Stimulated activated CD8-positive, alpha-beta memory T cell treated with anti-CD3 and anti-CD28 coated beads, Interleukin-4, amount 100 ng/mL, for 1 hour (primary cell): Measurements from ENCODE around the gene PSME1.

ENCODE experiments used
- DNase-seq, 2 donors: peaks; one replicate each; pipeline ENCODE4 v3.0.0-alpha.2; 2020; ENCODE audit warnings: low read depth in 2 of 2, low spot score in 1 of 2

The PSME1 gene

DNA sequence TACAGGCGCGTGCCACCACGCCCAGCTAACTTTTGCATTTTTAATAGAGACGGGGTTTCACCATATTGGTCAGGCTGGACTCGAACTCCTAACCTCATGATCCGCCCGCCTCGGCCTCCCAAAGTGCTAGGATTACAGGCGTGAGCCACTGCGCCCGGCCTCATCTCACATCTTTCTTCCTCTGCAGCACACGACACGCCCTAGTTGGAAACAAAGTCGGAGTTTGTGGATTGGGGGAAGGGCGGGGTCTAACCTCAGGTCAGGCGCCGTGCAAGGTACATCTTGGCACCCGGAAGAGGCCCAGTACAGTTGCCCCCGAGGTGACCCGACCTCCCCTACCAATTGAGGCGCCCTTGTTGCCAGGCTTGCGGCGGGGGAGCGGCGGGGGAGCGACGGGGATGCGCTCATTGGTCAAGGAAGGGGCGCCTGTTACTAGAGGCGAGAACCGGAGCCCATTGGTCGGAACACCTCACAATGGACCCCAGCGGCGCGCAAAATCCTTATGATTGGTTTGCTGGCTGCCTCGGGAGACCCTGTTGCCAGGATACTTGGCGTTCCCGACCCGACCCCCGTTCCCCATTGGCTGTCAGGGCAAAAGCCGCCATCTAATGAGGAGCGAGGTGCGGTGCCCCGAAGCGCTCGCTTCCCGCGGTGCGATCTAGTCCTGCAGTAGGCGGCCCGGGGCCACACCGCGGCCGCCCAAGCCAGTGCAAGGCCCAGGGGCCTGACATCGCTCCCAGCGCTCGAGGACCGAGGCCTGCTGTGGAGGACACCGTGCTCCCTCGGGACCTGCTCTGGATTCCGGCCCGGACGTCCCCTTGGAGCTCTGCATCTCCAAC is 35.6 kb downstream of the PSME1 start, which contains the start of gene REC8:
Gene REC8 (plus strand): TSS at position 659 of the 839 bp plus-strand sequence. CDS start 473 bp downstream, outside the sequence.
- peak; percentile 42 to 59 for DNase-seq

DNA sequence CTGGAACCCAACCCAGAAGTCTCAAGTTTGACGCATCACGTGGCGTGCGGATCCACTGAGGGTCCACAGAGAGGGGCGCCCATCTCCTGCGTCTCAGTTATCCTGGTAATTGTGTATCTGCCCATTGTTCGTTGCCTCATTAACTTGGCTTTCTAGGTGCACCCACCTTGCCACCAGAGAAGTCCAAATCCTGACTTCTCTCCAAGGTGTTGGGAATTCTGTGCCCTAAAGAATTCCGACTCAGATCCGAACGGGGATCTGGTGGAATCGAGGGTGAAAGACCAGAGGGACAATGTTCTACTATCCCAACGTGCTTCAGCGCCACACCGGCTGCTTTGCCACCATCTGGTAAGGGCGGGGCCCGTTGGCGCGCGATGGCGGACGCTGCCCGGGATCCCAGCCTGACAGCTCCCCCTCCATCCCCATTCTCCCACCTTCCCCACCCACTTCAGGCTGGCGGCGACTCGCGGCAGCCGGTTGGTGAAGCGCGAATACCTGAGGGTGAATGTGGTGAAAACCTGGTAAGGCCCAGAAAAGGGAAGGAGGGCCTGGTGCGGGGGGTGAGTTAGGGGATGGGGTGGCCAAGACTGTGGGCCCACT is 36.4 kb downstream of the PSME1 start:
- DNase-seq: no peak

DNA sequence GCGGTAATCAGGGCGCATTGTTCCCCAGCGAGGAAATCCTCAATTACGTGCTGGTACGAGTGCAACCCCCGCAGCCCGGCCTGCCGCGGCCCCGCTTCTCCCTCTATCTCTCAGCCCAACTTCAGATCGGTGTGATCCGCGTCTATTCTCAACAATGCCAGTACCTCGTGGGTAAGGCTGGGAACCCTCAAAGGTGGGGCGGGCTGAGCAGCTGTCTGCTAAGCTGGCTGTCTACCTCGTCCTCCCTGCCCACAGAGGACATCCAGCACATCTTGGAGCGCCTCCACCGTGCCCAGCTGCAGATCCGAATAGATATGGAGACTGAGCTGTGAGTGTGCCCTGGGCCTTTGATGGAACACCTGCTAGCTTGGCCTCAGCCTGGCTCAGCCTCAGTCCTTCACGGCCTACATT is 36.9 kb downstream of the PSME1 start:
- DNase-seq: no peak

DNA sequence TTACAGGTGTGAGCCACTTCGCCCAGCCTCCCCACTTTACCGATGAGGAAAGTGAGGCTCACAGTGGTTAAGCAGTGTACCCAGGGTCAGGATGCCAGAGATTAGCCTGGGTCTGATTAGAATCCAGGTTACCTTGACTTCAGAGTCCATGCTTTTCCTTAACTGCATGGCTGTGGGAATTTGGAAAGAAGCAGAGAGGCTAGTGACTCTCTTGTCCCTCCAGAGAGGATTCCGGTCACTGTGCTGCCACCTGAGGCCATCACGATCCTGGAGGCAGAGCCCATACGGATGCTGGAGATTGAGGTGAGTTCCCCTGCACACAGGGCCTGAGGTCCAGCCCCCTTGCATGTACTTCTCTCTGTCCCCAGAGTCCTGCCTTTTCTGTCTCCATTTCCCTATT is 40.6 kb downstream of the PSME1 start:
- no peak for DNase-seq

DNA sequence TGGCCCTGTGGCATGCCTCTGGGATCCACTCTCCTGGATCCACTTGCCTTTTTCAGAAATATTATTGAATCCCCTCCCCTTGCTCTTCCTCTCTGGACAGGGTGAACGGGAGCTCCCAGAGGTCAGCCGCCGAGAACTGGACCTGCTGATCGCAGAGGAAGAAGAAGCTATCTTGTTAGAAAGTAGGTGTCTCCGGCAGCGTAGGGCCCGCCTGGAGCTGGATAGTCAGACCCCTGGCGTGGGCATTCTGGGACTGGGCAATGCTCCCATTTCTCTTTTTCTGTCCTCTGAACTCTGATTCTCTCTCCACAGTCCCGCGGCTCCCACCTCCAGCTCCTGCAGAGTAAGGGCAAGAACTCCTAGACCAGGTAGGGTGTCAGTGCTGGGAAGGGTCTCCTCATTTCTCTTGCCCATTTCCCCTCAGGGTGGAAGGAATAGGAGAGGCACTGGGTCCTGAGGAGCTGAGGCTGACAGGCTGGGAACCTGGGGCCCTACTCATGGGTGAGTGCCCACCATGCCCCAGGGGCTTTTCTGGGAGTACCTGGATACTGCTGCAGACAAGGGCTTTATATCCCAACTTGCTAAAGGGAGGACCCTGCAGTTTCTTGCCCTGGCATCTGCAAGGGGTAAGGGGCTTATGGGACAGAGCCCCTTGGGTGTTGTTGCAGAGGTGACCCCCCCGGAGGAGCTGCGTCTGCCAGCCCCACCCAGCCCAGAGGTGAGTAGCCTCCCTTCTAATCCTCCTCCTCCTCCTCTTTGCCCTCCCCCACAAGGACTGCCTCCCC is 41.2 kb downstream of the PSME1 start:
- DNase-seq: no peak

DNA sequence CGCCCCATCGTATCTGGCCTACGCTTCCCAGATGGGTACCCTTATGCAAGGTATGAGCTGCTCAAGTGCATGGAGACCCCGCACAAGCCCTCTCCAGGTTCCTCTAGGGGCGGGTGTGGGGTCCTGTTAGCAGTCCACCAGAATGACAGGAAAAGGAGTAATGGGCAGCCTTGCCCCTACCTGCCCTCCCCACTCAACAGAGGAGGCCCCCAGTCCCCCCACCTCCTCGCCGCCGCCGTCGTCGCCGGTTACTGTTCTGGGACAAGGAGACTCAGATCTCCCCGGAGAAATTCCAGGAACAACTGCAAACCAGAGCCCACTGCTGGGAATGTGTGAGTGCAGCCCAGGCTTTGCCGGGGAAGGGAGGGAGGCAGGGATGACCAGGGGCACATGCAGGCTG is 41.9 kb downstream of the PSME1 start:
- no peak for DNase-seq

DNA sequence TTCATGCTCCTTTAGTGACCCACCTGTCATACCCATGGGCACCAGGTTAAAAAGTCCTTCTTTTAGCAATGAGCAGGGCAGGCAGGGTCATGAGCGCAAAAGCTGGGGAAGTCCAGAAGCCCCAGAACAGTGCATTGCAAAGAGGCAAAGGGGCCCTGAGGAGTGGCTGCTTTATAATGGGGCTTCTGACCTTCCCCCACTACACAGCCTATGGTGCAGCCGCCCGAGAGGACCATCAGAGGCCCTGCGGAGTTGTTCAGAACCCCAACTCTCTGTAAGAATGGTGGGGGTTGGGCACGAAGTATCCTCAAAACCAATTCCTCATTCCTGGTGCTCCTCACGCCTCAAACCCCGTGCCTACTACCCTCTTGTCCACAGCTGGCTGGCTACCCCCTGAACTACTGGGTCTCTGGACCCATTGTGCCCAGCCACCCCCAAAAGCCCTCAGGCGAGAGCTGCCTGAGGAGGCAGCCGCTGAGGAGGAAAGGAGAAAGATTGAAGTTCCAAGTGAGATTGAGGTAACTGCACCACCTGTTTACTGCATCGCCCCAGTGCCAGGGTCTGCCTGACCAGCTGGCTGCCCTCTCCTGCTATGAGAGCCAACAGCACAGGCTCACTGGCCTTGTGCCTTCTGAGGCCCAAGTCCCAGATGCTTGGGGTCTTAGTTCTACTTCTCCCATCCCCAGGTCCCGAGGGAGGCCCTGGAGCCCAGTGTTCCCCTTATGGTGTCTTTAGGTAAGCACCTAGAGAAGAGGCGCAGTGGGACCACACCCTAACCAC is 42.6 kb downstream of the PSME1 start:
- no peak for DNase-seq

DNA sequence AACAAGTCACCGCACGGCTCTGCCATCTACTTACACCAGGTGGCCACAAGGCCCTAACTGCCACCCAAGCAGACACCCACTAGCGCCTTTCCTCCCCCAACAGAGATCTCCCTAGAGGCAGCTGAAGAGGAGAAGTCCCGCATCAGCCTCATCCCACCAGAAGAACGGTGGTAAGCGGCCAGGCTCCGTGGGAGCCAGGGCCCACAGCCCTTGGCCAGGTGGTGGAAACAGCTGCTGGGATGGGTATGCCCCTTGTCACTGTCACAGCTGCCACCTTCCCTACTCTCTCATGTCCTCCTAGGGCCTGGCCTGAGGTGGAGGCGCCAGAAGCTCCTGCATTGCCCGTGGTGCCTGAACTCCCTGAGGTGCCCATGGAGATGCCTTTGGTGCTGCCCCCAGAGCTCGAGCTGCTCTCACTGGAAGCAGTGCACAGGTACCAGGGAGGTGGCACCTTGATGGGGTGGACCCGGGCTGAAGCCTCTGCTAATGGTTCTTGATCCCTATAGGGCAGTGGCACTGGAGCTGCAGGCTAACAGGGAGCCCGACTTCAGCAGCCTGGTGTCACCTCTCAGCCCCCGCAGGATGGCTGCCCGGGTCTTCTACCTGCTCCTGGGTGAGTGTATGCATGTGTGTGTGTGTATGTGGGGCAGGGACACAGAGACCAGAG is 43.4 kb downstream of the PSME1 start:
- no peak for DNase-seq

DNA sequence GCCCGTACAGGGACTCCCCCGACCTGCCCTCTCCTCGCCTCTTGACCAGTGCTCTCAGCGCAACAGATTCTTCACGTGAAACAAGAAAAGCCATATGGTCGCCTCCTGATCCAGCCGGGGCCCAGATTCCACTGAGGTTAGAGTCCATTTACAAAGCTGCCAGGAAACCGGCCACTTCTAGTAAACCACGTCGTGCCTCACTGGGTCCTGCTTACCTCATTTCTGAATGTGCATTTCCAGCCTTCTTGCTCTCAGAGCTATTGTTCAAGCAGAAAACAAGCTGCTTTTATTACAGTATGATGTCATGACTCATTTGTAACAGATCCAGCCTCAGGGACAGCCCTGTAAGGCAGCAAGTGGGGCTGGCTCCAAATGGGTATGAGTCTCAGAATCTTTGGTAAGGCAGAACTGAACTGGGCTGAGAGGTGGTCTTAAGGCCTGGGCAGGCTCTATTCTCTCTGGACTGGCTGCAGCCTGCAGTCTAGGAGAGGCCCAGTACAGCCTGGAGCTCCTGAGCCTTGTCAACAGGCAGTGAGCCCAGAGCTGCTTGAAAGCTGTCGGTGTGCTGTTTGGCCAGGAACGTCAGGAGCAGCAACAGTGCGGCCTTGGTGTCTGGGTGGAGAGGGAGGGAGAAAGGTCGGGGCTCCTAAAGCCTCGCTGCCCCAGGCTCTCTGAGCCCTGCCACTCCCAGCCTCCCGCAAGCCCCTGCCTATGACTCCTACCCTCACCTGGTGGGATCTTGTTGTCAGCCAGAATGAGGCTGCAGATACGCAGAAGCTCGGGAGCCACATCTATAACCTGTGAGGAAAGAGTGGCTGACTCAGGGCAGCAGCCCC is 44.2 kb downstream of the PSME1 start:
- no peak for DNase-seq

DNA sequence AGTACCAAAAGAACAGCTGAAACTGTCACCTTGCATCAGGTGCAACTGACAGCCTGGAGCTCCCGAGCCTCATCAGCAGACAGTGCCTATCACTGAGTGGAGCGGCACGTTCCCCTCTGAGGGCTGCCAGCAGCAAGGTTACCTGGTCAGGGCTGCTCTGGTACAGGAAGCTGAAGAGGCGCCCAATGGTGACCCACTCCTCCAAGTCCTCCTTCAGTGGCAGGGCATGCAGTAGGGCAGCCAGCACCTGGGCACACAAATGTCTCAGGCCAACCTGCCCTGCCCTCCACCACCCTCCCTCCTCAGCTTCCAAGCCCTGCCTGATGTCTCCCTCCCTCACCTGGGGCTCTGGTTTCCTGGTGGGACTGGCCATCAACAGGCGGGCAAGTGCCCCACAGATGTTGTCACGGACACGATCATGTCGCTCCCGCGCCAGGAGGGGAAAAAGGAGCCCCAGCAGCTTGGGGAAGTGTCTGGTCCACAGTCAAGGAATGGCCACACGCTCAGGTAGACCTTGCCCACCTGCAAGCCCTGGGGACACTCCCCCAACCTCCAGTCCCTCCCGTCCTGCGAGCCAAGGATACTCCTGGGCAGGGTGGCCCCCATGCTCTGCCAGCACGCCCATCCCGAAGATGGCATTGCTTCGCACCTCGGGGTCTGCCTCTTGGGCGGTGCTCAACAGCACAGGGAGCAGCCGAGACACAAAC is 45.5 kb downstream of the PSME1 start:
- DNase-seq: no peak

DNA sequence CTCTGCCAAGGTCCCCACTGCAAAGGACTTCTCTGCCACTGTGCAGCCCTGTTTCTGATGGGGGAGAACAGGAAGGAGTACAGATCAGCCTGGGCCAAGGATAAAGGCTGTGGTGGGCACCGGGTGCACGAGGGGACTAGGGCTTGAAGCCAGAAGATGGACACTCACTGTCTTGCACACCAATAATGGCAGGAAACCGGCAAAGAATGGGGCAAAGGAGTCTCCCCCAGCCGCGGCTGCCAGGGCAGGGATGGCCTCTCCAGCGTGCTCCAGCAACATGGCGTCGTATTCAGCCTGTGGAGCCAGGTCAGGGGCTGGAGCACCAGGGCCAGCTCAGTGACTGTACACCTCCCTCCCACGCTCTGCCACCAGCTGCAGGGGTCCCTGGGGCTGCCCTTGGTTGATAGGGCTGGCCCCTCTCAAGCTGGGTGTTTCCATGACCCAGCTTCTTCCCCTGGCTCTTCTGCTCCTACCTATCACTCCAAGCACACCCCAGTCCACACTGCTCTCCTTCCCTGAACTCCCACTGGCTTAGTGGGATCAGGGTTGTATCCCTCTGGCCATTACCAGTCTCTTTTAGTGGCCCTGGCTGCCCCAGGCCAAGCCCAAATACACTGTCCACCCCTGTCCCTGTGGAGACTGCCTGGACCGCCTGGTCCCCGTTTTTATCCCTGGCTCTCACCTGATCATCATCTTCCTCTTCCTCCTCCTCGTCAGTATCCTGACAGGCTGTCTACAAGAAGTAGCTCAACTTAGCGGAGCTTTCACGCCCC is 46.3 kb downstream of the PSME1 start:
- no peak for DNase-seq

DNA sequence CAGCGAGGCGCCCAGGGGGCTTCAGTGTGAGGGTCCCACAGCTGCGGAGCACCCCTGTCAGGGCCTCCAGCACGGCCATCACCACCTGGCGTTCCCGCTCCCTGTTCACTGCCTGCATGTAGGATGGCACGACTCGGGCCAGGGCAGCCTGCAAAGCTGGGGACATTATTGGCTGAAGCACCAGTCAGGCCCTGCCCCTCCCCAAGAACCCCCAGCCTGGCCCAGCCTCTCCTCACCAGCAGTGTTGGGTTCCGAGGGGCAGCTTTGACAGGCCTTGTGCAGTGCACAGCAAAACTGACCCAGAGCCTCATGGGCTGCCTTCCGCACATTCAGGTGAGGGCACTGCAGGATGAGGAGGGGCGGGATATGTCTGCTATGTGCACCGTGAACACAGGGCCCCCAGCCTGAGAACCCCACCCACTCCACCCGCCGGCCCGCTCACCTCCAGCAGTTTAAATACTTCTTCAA is 47.1 kb downstream of the PSME1 start:
- DNase-seq: no peak

DNA sequence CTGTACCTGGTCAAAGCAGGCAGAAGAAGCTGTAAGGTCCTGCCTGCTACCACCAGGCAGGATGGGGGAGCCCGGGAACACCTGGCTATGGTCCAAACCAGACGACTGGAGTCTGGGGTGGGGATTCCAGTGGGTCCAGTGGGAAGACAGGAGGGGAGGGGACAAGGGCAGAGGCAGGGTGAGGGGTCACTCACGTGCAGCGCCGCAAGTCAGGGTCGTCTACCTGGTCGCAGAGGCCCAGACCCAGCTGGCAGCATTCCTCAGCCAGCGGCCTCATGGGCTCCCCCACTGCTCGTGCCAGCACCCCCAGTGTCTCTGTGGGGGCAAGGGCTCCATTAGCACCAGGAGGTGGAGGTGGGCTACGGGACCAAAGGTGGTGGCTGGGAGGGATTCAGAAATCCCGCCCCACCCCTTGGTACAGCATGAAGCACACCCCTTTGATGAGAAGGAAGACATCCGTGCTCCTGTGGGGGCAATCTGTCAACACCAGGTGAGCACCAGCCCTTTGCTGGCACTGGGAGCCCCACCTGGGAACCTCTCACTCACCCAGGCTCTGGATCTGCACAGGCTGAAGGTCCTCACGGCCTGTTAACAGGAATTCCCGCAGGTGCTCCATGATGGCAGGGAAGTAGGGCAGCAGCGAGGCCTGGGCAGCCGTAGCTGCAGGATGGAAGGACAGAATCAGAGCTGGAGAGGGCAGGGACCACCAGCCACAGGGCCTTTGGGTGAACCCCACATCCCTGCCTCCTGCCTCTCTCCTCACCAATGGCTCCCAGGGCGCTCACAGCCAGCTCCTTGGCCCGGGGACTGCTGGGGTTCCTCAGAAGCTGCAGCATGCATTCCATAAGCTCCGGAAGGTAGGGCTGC is 48.3 kb downstream of the PSME1 start:
- no peak for DNase-seq

DNA sequence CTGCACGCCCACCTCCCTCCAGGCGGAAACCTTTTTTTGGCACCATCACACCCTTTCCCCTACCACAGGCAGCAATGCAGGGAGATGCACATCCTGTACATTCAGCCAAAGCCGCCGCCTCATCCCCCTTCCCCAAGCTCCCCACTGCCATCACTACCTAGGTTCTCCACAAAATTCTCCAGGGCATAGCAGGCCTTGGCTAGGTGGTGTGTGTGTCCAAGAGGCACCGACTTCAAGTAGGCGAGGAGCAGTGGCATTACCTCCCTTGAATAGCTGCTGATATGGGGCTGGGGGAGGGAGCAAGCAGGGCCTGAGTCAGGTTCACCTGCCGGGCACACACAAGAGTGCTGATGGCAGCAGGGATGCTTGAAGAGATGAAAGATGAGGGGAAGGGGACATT is 49.0 kb downstream of the PSME1 start:
- no peak for DNase-seq

DNA sequence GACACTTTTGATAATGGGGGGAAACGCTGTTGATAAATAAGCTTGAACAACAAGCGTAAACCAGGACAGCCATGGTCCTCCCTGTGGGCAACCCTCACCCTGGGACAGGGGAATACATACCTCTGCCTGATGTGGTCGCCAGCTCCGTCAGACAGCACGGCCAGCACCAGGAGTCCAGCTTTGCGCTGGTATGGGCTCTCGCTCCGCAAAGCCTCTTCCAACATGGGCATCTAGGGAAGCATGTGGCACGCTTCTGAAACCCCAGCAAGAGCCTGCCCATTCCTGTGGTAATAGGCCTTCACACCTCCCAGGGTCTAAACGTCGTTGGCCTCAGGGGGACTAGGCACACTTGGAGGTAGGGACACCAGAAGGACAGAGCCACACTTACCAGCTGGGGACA is 49.7 kb downstream of the PSME1 start:
- DNase-seq: no peak

DNA sequence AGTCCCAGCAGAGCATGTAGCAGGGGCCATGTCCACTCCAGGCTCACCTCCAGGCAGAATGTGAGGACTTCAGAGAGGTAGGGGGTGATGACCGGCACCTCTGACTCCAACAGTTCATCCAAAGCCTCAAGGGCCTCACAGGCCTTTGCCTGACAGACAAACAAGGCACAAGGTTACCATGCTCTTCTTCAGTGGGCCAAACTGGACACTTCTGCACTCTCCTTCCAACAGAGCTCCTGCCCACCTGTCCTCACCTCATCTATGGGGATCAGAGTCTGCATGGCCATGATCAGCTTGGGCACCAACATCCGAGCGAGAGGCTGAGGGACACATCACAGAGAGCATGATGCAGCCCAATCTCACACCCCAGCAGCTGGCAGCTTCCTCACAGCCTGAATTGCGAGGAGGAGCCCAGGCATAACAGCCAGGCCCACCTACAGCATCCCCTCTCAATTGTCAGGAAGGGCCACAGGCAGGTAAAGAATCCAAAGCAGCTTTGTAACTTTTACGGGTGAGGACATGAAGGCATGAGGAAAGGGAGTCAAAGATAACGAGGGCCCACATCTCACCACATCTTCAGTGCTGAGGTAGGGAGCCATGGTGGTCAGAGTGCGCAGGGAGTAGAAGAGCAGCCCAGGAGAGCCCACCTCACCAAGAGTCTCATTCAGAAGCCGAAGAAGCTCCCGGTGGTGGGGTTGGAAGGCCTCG is 51.0 kb downstream of the PSME1 start:
- DNase-seq: no peak

DNA sequence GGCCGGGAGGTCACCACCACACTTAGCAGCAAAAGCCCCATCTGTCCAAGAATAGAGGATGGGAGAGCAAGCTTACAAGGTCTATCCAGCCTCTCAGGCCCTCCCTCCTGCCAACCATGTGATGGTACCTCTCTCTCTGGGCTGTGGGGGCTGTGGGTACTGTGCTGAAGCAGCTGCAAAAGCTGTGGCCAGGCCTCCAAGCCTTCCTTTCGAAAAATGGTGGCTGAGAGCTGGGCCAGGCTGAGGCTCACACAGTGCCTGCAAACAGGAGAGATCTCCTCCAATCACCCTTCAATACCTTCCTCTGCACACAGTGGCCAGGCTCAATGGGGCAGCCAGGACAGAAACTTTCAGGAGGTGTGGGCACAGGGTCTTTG is 51.5 kb downstream of the PSME1 start:
- DNase-seq: no peak
